AG04450 (cell line): ENCODE data around the gene NRBF2. TPM values are rescaled to one million over a fixed set of nuclear protein-coding genes. Genes with fewer than 3 reads are reported as not detected.
A peak's percentile ranks its signal among the peaks of the same experiment; 100 is the strongest.

ENCODE experiments used
- CTCF ChIA-PET: fragments of 300-600, 350-600 bp; formaldehyde crosslinking; extraction: SDS; loops from one replicate; lab custom pipeline; 2022; ENCODE audit warnings: antibody characterized with exemption, inconsistent platforms; lab: Charles Lee
- POLR2A ChIA-PET: fragments of 350-600 bp; formaldehyde crosslinking; extraction: SDS; loops from one replicate; lab custom pipeline; 2021; ENCODE audit warnings: antibody characterized with exemption, inconsistent platforms; lab: Yijun Ruan, JAX
- DNase-seq: peaks from one replicate; pipeline ENCODE4 v3.0.0-alpha.2; 2011; ENCODE audit warnings: low read depth, low spot score
- H3K27ac ChIP-seq: one replicate; pipeline ENCODE4 v1.5.1; 2012; ENCODE audit warnings: low read depth, low read length, control low read depth
- H3K27me3 ChIP-seq: one replicate; pipeline ENCODE4 v1.6.0; 2012; ENCODE audit warnings: low read length; ENCODE audit not compliant: control insufficient read depth, insufficient read depth
- H3K4me3 ChIP-seq: 2 replicates; pipeline ENCODE4 v1.5.1; 2011; ENCODE audit warnings: mild to moderate bottlenecking, low read depth, low read length, control low read depth
- H3K9me3 ChIP-seq: 2 replicates; pipeline ENCODE4 v1.5.1; 2012; ENCODE audit warnings: low read length; ENCODE audit not compliant: control insufficient read depth, insufficient read depth
- polyA plus RNA-seq: library from polyadenylated mRNA; depleted of rRNA; stranded (reverse); fragments of >200 nt; gene quantifications from 2 replicates; pipeline ENCODE4 v1.2.3, GENCODE V29; 2011
- TF ChIP-seq, protein P1 (sequence below): IDR thresholded peaks from 2 replicates; pipeline ENCODE4 v1.5.1; 2011; ENCODE audit warnings: low read depth, low read length, control low read depth, inconsistent platforms

NRBF2 gene
- polyA plus RNA-seq, 1 experiment = 34.5 TPM

DNA sequence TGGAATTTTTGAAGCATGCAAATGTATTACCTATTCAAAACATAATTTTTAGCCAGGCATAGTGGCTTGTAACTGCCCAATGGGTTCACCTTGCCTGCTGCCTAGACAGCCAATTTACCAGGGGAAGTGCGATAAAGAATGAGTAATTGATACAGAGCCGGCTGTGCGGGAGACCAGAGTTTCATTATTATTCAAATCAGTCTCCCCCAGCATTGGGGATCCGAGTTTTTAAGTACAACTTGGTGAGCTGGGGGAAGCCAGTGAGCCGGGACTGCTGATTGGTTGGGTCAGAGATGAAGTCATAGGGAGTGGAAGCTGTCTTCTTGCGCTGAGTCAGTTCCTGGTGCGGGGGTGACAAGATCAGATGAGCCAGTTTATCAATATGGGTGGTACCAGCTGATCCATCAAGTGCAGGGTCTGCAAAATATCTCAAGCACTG lies 29.1 kb upstream of the NRBF2 start:
- DNase-seq = no peak
- Histone ChIP-seq H3K27me3 (no peaks in the 10 kb centered on the region), H3K9me3 (no peaks in the 10 kb centered on the region), H3K4me3 (no peak overlapping the region), H3K27ac (no peak overlapping the region)
- TF ChIP-seq, protein P1, sequence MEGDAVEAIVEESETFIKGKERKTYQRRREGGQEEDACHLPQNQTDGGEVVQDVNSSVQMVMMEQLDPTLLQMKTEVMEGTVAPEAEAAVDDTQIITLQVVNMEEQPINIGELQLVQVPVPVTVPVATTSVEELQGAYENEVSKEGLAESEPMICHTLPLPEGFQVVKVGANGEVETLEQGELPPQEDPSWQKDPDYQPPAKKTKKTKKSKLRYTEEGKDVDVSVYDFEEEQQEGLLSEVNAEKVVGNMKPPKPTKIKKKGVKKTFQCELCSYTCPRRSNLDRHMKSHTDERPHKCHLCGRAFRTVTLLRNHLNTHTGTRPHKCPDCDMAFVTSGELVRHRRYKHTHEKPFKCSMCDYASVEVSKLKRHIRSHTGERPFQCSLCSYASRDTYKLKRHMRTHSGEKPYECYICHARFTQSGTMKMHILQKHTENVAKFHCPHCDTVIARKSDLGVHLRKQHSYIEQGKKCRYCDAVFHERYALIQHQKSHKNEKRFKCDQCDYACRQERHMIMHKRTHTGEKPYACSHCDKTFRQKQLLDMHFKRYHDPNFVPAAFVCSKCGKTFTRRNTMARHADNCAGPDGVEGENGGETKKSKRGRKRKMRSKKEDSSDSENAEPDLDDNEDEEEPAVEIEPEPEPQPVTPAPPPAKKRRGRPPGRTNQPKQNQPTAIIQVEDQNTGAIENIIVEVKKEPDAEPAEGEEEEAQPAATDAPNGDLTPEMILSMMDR = no peak
- CTCF ChIA-PET = no interaction called here
- POLR2A ChIA-PET = no interaction called here

DNA sequence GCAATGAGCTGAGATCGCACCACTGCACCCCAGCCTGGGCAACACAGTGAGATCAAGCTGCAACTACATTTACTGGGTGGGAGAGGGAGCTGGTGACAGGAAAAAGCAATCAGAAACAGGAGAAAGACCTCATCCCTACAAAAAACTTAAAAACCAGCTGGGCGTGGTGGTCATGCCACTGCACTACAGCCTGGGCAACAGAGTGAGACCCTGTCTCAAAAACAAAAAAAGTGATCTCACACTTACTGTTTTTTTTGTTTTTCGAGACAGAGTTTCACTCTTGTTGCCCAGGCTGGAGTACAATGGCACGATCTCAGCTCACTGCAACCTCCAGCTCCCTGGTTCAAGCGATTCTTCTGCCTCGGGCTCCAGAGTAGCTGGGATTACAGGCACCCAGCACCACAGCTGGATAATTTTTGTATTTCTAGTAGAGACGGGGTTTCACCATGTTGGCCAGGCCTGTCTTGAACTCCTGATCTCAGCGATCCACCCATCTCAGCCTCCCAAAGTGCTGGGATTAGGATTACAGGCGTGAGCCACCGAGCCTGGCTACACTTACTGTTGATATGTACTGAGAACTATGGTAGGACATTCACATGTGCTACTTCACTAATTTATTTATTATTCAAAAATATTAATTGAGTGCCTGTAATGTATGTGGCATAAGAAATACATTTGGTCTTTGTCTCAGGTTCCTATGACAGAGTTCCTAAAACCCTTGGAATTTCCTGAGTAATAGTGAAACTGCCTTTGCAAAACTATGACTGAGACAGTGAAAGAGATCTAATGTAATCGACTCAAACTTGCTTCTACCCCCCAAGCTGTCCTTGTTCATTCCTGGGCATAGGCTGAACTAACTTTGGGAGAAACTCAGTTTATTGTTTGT lies 27.7 kb upstream of the NRBF2 start:
- TF ChIP-seq, protein P1 = no peak
- ChIA-PET CTCF (no interaction called here), POLR2A (interaction anchor here (1.6 kb wide), 1 partner anchor 27 kb away, joined by 4 read pairs; the partner anchor contains the start of gene NRBF2)
- Histone ChIP-seq H3K9me3 (no peaks in the 10 kb centered on the region), H3K27ac (peak overlapping the region; percentile 75), H3K4me3 (no peak overlapping the region), H3K27me3 (no peaks in the 10 kb centered on the region)
- no peak for DNase-seq

DNA sequence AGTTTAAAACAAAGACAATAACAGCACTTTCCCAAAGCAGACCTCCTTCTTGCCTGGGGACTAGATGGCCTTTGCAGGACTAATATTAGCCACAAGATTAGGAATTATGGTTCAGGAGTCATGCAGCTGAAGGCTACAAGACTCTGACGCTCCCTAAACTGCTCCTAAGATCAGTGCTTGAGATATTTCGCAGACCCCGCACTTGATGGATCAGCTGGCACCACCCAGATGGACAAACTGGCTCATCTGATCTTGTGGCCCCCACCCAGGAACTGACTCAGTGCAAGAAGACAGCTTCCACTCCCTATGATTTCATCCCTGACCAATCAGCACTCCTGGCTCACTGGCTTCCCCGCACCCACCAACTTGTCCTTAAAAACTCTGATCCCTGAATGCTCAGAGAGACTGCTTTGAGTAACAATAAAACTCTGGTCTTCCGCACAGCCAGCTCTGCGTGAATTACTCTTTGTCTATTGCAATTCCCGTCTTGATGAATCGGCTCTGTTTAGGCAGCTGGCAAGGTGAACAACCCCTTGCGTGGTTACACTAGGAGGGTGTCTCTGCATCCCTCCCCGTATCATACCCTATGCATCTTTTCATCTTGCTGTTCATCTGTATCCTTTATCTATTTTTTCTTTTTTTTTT lies 26.9 kb upstream of the NRBF2 start:
- Histone ChIP-seq H3K4me3 (no peak overlapping the region), H3K27ac (peak overlapping the region; percentile 75), H3K9me3 (no peaks in the 10 kb centered on the region), H3K27me3 (no peaks in the 10 kb centered on the region)
- CTCF ChIA-PET = no interaction called here
- TF ChIP-seq, protein P1 = no peak
- POLR2A ChIA-PET = interaction anchor here (1.6 kb wide), 1 partner anchor 27 kb away, joined by 4 read pairs; the partner anchor contains the start of gene NRBF2
- no peak for DNase-seq

DNA sequence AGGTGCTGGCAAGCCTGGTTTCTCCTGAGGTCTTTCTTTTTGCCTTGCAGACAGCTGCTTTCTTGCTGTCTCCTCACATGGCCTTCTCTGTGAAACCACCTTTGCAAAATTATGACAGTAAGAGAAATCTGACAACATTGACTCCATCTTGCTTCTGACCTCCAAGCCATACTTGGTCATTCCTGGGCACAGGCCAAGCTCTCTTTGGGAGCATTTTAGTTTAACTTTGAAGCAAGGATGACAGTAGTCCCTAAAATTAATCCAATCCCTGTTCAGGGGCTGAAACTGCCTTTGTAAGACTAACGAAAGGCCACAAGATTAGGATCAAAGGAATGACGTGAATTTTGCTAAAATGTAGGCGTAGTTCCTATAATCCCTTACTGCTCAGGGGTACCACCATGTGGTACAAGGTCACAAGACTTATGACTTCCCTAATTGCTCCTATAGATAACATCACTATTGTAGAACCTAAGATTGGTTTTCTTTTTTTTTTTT lies 25.1 kb upstream of the NRBF2 start:
- TF ChIP-seq, protein P1 = no peak
- DNase-seq = no peak
- Histone ChIP-seq H3K27me3 (no peaks in the 10 kb centered on the region), H3K4me3 (no peak overlapping the region), H3K27ac (no peak overlapping the region), H3K9me3 (no peaks in the 10 kb centered on the region)
- ChIA-PET CTCF (no interaction called here), POLR2A (no interaction called here)
